ENCODE measurements around the gene HMGB2.

DNA sequence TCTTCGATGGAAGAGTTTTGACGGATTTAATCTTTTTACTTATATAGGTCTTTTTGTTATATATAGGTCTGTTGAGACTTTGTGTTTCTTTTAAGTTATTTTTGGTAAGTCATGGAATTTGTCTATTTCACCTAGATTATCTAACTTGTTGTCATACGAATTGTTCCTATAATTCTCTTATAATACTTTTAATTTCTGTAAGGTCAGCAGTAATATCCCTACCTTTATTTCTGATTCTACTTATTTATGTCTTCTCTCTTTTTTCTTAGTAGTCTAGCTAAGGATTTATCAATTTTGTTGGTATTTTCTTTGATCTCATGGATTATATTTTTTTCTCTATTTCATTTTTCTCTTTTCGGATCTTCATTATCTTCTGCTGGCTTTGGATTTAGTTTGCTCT, 48.2 kb upstream of the HMGB2 start:
- TF ChIP-seq ZNF274 (IDR thresholded peaks at IDR 0.05; ENCODE audit: low read depth, low read length) (no peak), YY1 (IDR thresholded peaks at IDR 0.05; ENCODE audit: insufficient read depth, insufficient read length) (no peak)
